ENCODE data around the gene RBM45. TPM values are rescaled to one million over a fixed set of nuclear protein-coding genes. Genes with fewer than 3 reads are reported as not detected.

The RBM45 gene
- total RNA-seq, 1 experiment from 2014 or later, result 7.4 TPM

GRCh38 chr2:178068823-178069454 is 43.3 kb upstream of the RBM45 start:
- Histone ChIP-seq H3K9ac (ENCODE audit: low read length) (no peak overlapping the region), H3K4me2 (ENCODE audit: low read length) (no peak overlapping the region), H3K9me2 (ENCODE audit: insufficient read depth) (no peaks in the 10 kb centered on the region), H3K27me3 (ENCODE audit: insufficient read depth, low read length) (no peaks in the 10 kb centered on the region), H3K9me3 (ENCODE audit: control insufficient read depth in 1 of 2, insufficient read depth in 1 of 2, low read depth in 1 of 2, low read length in 2 of 2) (no peaks in the 10 kb centered on the region), H3K27ac (ENCODE audit: low read depth, low read length) (no peak overlapping the region), H3K4me1 (ENCODE audit: control insufficient read depth in 1 of 2, insufficient read depth in 2 of 2, low read length in 2 of 2) (peaks cover 8 to 26% of the 10 kb centered on the region in 2 experiments; a peak in 3 of 4 replicates), H3K79me2 (ENCODE audit: insufficient read depth, low read length) (no peaks in the 10 kb centered on the region), H3K4me3 (replicated peaks in 1 of 2; ENCODE audit: low read depth in 1 of 2, low read length in 2 of 2) (no peak overlapping the region), H4K20me1 (ENCODE audit: insufficient read depth) (no peaks in the 10 kb centered on the region), H3K36me3 (ENCODE audit: control insufficient read depth in 1 of 2, insufficient read depth in 2 of 2, low read length in 2 of 2) (no peaks in the 10 kb centered on the region), H2AFZ (ENCODE audit: low read depth, low read length, poor library complexity, severe bottlenecking) (no peak overlapping the region)
- ATAC-seq, result no peak
- BruUV-seq (replicated peaks), result no TSS peak
- no peak for DNase-seq (ENCODE audit: low read depth, low spot score)
- RAD21 ChIA-PET (ENCODE audit: low non-redundant PET in 1 of 2, low total read pairs in 2 of 2, uncharacterized antibody in 2 of 2, unreplicated experiment in 2 of 2), result no interaction called here
- no peak for TF ChIP-seq SP1 (IDR thresholded peaks at IDR 0.05; ENCODE audit: low read depth)
- no peak for TF ChIP-seq POLR2AphosphoS5 (IDR thresholded peaks at IDR 0.05; ENCODE audit: low read depth, low read length)
- no peak for TF ChIP-seq CEBPB (IDR thresholded peaks at IDR 0.05; ENCODE audit: low read depth)
- no peak for TF ChIP-seq RAD21 (IDR thresholded peaks at IDR 0.05; ENCODE audit: low read depth)
- TF ChIP-seq ZNF274 (IDR thresholded peaks at IDR 0.05; ENCODE audit: low read depth, low read length), result no peak
- TF ChIP-seq ZFX (IDR thresholded peaks at IDR 0.05), result no peak
- TF ChIP-seq EZH2 (IDR thresholded peaks at IDR 0.05), result no peak
- no peak for TF ChIP-seq SRF (IDR thresholded peaks at IDR 0.05; ENCODE audit: low read depth)
- no peak for TF ChIP-seq ATF3 (IDR thresholded peaks at IDR 0.05)
- no peak for TF ChIP-seq FOSL1 (IDR thresholded peaks at IDR 0.05; ENCODE audit: low read depth)
- POLR2A ChIA-PET, result no interaction called here
- CTCF ChIA-PET, result no interaction called here
- intact Hi-C loops (cut with micrococcal nuclease), result no loop called here

- ChIA-PET RAD21 (ENCODE audit: low non-redundant PET in 1 of 2, low total read pairs in 2 of 2, uncharacterized antibody in 2 of 2, unreplicated experiment in 2 of 2) (no interaction called here), CTCF (no interaction called here), POLR2A (no interaction called here)
- no peaks in the 10 kb centered on the region for H3K36me3 ChIP-seq (ENCODE audit: control insufficient read depth in 1 of 2, insufficient read depth in 2 of 2, low read length in 2 of 2)
- H2AFZ ChIP-seq (ENCODE audit: low read depth, low read length, poor library complexity, severe bottlenecking), result no peak overlapping the region
- H3K4me2 ChIP-seq (ENCODE audit: low read length), result no peak overlapping the region
- H4K20me1 ChIP-seq (ENCODE audit: insufficient read depth), result no peaks in the 10 kb centered on the region
- H3K4me1 ChIP-seq (ENCODE audit: control insufficient read depth in 1 of 2, insufficient read depth in 2 of 2, low read length in 2 of 2), result peaks cover 14 to 32% of the 10 kb centered on the region in 2 experiments
- H3K4me3 ChIP-seq (replicated peaks in 1 of 2; ENCODE audit: low read depth in 1 of 2, low read length in 2 of 2), result no peak overlapping the region
- no peaks in the 10 kb centered on the region for H3K9me3 ChIP-seq (ENCODE audit: control insufficient read depth in 1 of 2, insufficient read depth in 1 of 2, low read depth in 1 of 2, low read length in 2 of 2)
- H3K79me2 ChIP-seq (ENCODE audit: insufficient read depth, low read length), result no peaks in the 10 kb centered on the region
- H3K27me3 ChIP-seq (ENCODE audit: insufficient read depth, low read length), result no peaks in the 10 kb centered on the region
- H3K9me2 ChIP-seq (ENCODE audit: insufficient read depth), result no peaks in the 10 kb centered on the region
- H3K27ac ChIP-seq (ENCODE audit: low read depth, low read length), result no peak overlapping the region
- BruUV-seq (replicated peaks), result no TSS peak
- intact Hi-C loops (cut with micrococcal nuclease), result no loop called here
- ATAC-seq (no peak), DNase-seq (ENCODE audit: low read depth, low spot score) (no peak)
- no peak overlapping the region for H3K9ac ChIP-seq (ENCODE audit: low read length)
- no peak for TF ChIP-seq ZFX (IDR thresholded peaks at IDR 0.05)
- no peak for TF ChIP-seq FOSL1 (IDR thresholded peaks at IDR 0.05; ENCODE audit: low read depth)
- no peak for TF ChIP-seq YY1 (IDR thresholded peaks at IDR 0.05; ENCODE audit: extremely low read depth, insufficient replicate concordance, low read depth, low read length)
- no peak for TF ChIP-seq EZH2 (IDR thresholded peaks at IDR 0.05)
- peak; percentile 24; the same call in 1 of the 2 replicates for TF ChIP-seq RAD21 (IDR thresholded peaks at IDR 0.05; ENCODE audit: low read depth)
- TF ChIP-seq POLR2AphosphoS5 (IDR thresholded peaks at IDR 0.05; ENCODE audit: low read depth, low read length), result no peak
- TF ChIP-seq JUND (IDR thresholded peaks at IDR 0.05), result no peak
- TF ChIP-seq ATF3 (IDR thresholded peaks at IDR 0.05), result no peak
- no peak for TF ChIP-seq ZNF274 (IDR thresholded peaks at IDR 0.05; ENCODE audit: low read depth, low read length)
- TF ChIP-seq REST (IDR thresholded peaks at IDR 0.05; ENCODE audit: low read depth), result no peak
- no peak for TF ChIP-seq SIN3A (IDR thresholded peaks at IDR 0.05; ENCODE audit: low read depth)
Measured at GRCh38 chr2:178069551-178069950, 42.7 kb upstream of the RBM45 start.

Measured in HCT116 (cell line).